ENCODE results near the gene SHISA7. TPM values are rescaled to one million over a fixed set of nuclear protein-coding genes. Genes with fewer than 3 reads are reported as not detected.
A peak's percentile ranks its signal among the peaks of the same experiment; 100 is the strongest.

SHISA7 gene
- total and polyA plus RNA-seq, 2 of the 4 experiments (the other 2 are of a cell fraction): not detected

DNA sequence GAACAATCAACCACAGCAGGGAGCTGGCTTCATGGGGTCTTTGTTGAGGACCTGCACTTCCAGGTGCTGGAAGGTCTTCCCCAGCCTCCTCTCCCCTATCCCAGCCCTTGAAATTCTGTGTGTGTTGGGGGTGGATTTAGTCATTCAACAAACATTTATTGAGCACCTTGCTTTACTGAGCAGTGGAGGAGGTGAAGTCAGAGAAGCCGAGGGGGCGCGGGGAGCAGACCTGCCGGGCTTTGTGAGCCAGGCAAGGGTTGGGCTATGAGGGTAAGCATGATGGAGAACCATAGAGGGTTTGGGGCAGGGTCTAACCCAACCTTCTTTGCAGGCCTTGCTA is 24.9 kb upstream of the SHISA7 start:
- peak overlapping the region; percentile 95 for H2AK9ac ChIP-seq (replicated peaks; ENCODE audit: low read depth, low read length, poor library complexity)
- H4K91ac ChIP-seq (ENCODE audit: insufficient read depth, low read depth, low read length): peak overlapping the region; percentile 23; the same call in 1 of the 2 replicates
- peak overlapping the region; percentile 25; the same call in 1 of the 2 replicates for H3K4ac ChIP-seq (ENCODE audit: low read depth, low read length)
- no peak overlapping the region for H3K27ac ChIP-seq (ENCODE audit: insufficient read depth, low read length)
- dilution Hi-C loops (cut with HindIII; ENCODE audit: low sequenced_read_pairs, unreplicated experiment) (no loop called here), in situ Hi-C loops (cut with MboI; ENCODE audit: low sequenced_read_pairs) (no loop called here), intact Hi-C loops (cut with micrococcal nuclease) (no loop called here)
- H3K56ac ChIP-seq (ENCODE audit: extremely low read depth, insufficient read depth, low read length): no peak overlapping the region
- H3K79me1 ChIP-seq (ENCODE audit: low read depth in 1 of 2, low read length in 2 of 2): no peaks in the 10 kb centered on the region
- peak overlapping the region; percentile 24; the same call in 1 of the 2 replicates for H2AK5ac ChIP-seq (ENCODE audit: low read depth, low read length)
- peak overlapping the region; percentile 47 to 86; a peak in 3 of 4 replicates for H4K8ac ChIP-seq (ENCODE audit: low read depth in 2 of 2, low read length in 2 of 2)
- peak overlapping the region; percentile 97 for H2AFZ ChIP-seq (replicated peaks; ENCODE audit: low read length, poor library complexity)
- peak overlapping the region; percentile 80 for H3K4me2 ChIP-seq (ENCODE audit: low read depth, low read length)
- no peak for TF ChIP-seq MXI1 (IDR thresholded peaks at IDR 0.05; ENCODE audit: borderline replicate concordance, low read depth, low read length)
- TF ChIP-seq NFE2L2 (IDR thresholded peaks at IDR 0.05; ENCODE audit: low read depth, low read length): no peak
- no peak for TF ChIP-seq RAD21 (IDR thresholded peaks at IDR 0.05; ENCODE audit: low read length)
- TF ChIP-seq SMC3 (IDR thresholded peaks at IDR 0.05; ENCODE audit: low read depth, low read length): no peak
- no peak for TF ChIP-seq CHD1 (IDR thresholded peaks at IDR 0.05; ENCODE audit: low read depth, low read length)
- TF ChIP-seq, protein P1, sequence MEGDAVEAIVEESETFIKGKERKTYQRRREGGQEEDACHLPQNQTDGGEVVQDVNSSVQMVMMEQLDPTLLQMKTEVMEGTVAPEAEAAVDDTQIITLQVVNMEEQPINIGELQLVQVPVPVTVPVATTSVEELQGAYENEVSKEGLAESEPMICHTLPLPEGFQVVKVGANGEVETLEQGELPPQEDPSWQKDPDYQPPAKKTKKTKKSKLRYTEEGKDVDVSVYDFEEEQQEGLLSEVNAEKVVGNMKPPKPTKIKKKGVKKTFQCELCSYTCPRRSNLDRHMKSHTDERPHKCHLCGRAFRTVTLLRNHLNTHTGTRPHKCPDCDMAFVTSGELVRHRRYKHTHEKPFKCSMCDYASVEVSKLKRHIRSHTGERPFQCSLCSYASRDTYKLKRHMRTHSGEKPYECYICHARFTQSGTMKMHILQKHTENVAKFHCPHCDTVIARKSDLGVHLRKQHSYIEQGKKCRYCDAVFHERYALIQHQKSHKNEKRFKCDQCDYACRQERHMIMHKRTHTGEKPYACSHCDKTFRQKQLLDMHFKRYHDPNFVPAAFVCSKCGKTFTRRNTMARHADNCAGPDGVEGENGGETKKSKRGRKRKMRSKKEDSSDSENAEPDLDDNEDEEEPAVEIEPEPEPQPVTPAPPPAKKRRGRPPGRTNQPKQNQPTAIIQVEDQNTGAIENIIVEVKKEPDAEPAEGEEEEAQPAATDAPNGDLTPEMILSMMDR (conservative IDR thresholded peaks at IDR 0.05; ENCODE audit: low read depth, low read length): no peak
- TF ChIP-seq, protein P2, sequence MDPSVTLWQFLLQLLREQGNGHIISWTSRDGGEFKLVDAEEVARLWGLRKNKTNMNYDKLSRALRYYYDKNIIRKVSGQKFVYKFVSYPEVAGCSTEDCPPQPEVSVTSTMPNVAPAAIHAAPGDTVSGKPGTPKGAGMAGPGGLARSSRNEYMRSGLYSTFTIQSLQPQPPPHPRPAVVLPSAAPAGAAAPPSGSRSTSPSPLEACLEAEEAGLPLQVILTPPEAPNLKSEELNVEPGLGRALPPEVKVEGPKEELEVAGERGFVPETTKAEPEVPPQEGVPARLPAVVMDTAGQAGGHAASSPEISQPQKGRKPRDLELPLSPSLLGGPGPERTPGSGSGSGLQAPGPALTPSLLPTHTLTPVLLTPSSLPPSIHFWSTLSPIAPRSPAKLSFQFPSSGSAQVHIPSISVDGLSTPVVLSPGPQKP (IDR thresholded peaks at IDR 0.05; ENCODE audit: borderline replicate concordance, low read depth, low read length): no peak
- TF ChIP-seq RFX5 (IDR thresholded peaks at IDR 0.05; ENCODE audit: low read depth, low read length): no peak
- TF ChIP-seq BHLHE40 (IDR thresholded peaks at IDR 0.05; ENCODE audit: low read depth, low read length): no peak
- TF ChIP-seq CEBPB (IDR thresholded peaks at IDR 0.05; ENCODE audit: low read depth, low read length): no peak
- no peak for TF ChIP-seq FOS (IDR thresholded peaks at IDR 0.05; ENCODE audit: low read depth, low read length)
- TF ChIP-seq, protein P3, sequence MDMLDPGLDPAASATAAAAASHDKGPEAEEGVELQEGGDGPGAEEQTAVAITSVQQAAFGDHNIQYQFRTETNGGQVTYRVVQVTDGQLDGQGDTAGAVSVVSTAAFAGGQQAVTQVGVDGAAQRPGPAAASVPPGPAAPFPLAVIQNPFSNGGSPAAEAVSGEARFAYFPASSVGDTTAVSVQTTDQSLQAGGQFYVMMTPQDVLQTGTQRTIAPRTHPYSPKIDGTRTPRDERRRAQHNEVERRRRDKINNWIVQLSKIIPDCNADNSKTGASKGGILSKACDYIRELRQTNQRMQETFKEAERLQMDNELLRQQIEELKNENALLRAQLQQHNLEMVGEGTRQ (IDR thresholded peaks at IDR 0.05; ENCODE audit: low read depth, low read length): no peak
- no TSS peak for BruUV-seq (replicated peaks)
- POLR2A ChIA-PET (ENCODE audit: unreplicated experiment): interaction anchor here (0.6 kb wide), 1 partner anchor 57 kb away, joined by 4 read pairs; no protein-coding TSS in a partner anchor
- H3K23ac ChIP-seq (ENCODE audit: low read depth, low read length): no peak overlapping the region
- H3K4me1 ChIP-seq (ENCODE audit: control insufficient read depth, insufficient read depth, low read length): peaks cover 8% of the 10 kb centered on the region
- no peak overlapping the region for H3K9ac ChIP-seq (ENCODE audit: low read depth, low read length)
- H2BK15ac ChIP-seq (ENCODE audit: low read depth, low read length): 0 out of 3 replicates have a peak overlapping the region, but pooled peaks have one; percentile 36
- H2BK20ac ChIP-seq (ENCODE audit: low read depth, low read length): no peak overlapping the region
- H3K9me1 ChIP-seq (ENCODE audit: insufficient read depth, low read length): no peaks in the 10 kb centered on the region; the same call in 1 of the 2 replicates
- H3K4me3 ChIP-seq (ENCODE audit: insufficient read depth, low read depth, low read length): no peak overlapping the region
- H2BK120ac ChIP-seq (ENCODE audit: low read depth, low read length): 0 out of 2 replicates have a peak overlapping the region, but pooled peaks have one; percentile 55
- peak overlapping the region; percentile 65; the same call in 1 of the 2 replicates for H4K5ac ChIP-seq (ENCODE audit: low read depth, low read length)
- no peaks in the 10 kb centered on the region for H3K9me3 ChIP-seq (ENCODE audit: control insufficient read depth, insufficient read depth, low read length)
- H4K20me1 ChIP-seq (ENCODE audit: insufficient read depth, low read length): no peaks in the 10 kb centered on the region
- CTCF ChIA-PET: interaction anchor here (1.2 to 2.6 kb wide), 6 partner anchors 9 to 44 kb away, joined by 3 to 24 read pairs (median 5); partner anchors contain the start of gene ZNF628
- peak overlapping the region; percentile 64; the same call in 1 of the 2 replicates for H3K14ac ChIP-seq (replicated peaks; ENCODE audit: low read depth, low read length)
- WGBS, 2 experiments (ENCODE audit: extremely low coverage in 2 of 2, insufficient read length in 1 of 2): no CpG with 5 or more reads among the region's 4 CpGs
- no peaks in the 10 kb centered on the region for H3K27me3 ChIP-seq (ENCODE audit: control insufficient read depth, insufficient read depth, low read length)
- H3K18ac ChIP-seq (ENCODE audit: low read depth, low read length): no peak overlapping the region
- DNase-seq (no peak), ATAC-seq (ENCODE audit: low read depth) (no peak)
- no peaks in the 10 kb centered on the region for H3K36me3 ChIP-seq (ENCODE audit: control insufficient read depth, insufficient read depth, low read length)
- no peak overlapping the region for H2BK5ac ChIP-seq (ENCODE audit: low read depth, low read length, poor library complexity, severe bottlenecking)

All from IMR-90 (cell line).